Subcutaneous preadipocyte (primary cell): Measurements from ENCODE around the gene DPH6. TPM values are rescaled to one million over a fixed set of nuclear protein-coding genes. Genes with fewer than 3 reads are reported as not detected.

Experiments used
- small RNA-seq: library from RNA; depleted of rRNA; stranded (forward); fragments of <200 nt; gene quantifications from one replicate; pipeline ENCODE3, GENCODE V24; 2012
- total RNA-seq: library from RNA; depleted of rRNA; stranded (reverse); fragments of >200 nt; gene quantifications from 2 replicates; pipeline ENCODE4 v1.2.3, GENCODE V29; 2012

DPH6 gene, protein sequence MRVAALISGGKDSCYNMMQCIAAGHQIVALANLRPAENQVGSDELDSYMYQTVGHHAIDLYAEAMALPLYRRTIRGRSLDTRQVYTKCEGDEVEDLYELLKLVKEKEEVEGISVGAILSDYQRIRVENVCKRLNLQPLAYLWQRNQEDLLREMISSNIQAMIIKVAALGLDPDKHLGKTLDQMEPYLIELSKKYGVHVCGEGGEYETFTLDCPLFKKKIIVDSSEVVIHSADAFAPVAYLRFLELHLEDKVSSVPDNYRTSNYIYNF
- 12.5 and 20.5 TPM in 2 replicates for total RNA-seq

GRCh38 chr15:35545824-35546510 is at the start of gene DPH6:
TSS of gene DPH6 (minus strand) at chr15:35546165. CDS start at chr15:35546141, 24 bp downstream.

Small RNA genes within 50 kb of the gene (small RNA-seq; reads per million reads assigned to genes)
- gene AC019288.1 (not detected), gene MIR3942 (not detected)
